Colonic mucosa (tissue), 4 donors: ENCODE data around the gene SLAMF6. TPM values are rescaled to one million over a fixed set of nuclear protein-coding genes. Genes with fewer than 3 reads are reported as not detected.

Experiments used
- DNase-seq: peaks from one replicate; pipeline ENCODE4 v3.0.0-alpha.2; 2020
- H3K27ac ChIP-seq: fragments of 200-600 bp; one replicate; pipeline ENCODE4 v1.8.0; 2021
- H3K27me3 ChIP-seq: fragments of 200-600 bp; one replicate; pipeline ENCODE4 v1.8.0; 2021
- H3K36me3 ChIP-seq: fragments of 200-600 bp; one replicate; pipeline ENCODE4 v1.8.0; 2021
- H3K4me1 ChIP-seq: fragments of 200-600 bp; one replicate; pipeline ENCODE4 v1.8.0; 2021; ENCODE audit warnings: mild to moderate bottlenecking
- H3K4me3 ChIP-seq: fragments of 200-600 bp; one replicate; pipeline ENCODE4 v1.8.0; 2021
- H3K9ac ChIP-seq, 2 donors: one replicate each; pipeline ENCODE4 v1.7.0; 2013; ENCODE audit warnings: control low read depth in 2 of 2, low read depth in 2 of 2, low read length in 2 of 2
- H3K9me3 ChIP-seq: fragments of 200-600 bp; one replicate; pipeline ENCODE4 v1.8.0; 2021
- CTCF ChIP-seq: fragments of 200-600 bp; IDR thresholded peaks from one replicate; pipeline ENCODE4 v1.8.0; 2022; ENCODE audit warnings: antibody characterized with exemption, mild to moderate bottlenecking
- intact Hi-C: fragments of 100-400 bp; cut with DNase I; formaldehyde crosslinking; loops from one replicate; pipeline ENCODE4 v1.14.1; 2022
- total RNA-seq, 2 donors: library from RNA; stranded (reverse); fragmentation: NEBNext Ultra II Directional in 1 of 2; extraction: Animal tissue kit (Norgen Biotek cat#: 25700) in 1 of 2; gene quantifications; one replicate each; pipeline ENCODE4 v1.2.1, GENCODE V29; 2021
- donor health status: healthy.
- donor health status: DM: no; HTN: no; CAD: no.
- donor health status: DM: no; HTN: no; CAD: no.

The SLAMF6 gene
- total RNA-seq = 1 to 10 TPM; 1.1 to 1.4 TPM

- peak within 1 kb of the TSS; percentile 16 for H3K4me3 ChIP-seq
- peak within 1 kb of the TSS; percentile 19 to 51 for H3K9ac ChIP-seq
- H3K27ac ChIP-seq = peak within 1 kb of the TSS; percentile 13
Observed at GRCh38 chr1:160522622-160523345, at the start of gene SLAMF6. Gene SLAMF6 (minus strand): TSS chr1:160523255. CDS start chr1:160523192, 63 bp downstream.

GRCh38 chr1:160570840-160571239 is 47.8 kb upstream of the SLAMF6 start:
- Histone ChIP-seq H3K4me1 (no peaks in the 10 kb centered on the region), H3K9me3 (no peaks in the 10 kb centered on the region), H3K27ac (no peak overlapping the region), H3K4me3 (no peak overlapping the region), H3K9ac (no peak overlapping the region), H3K27me3 (no peaks in the 10 kb centered on the region), H3K36me3 (no peaks in the 10 kb centered on the region)
- TF ChIP-seq CTCF = no peak
- intact Hi-C loops = no loop called here
- no peak for DNase-seq

More at GRCh38 chr1:160522622-160523345, at the start of gene SLAMF6:
- no peak for TF ChIP-seq CTCF
- Histone ChIP-seq H3K4me1 (no peaks in the 10 kb centered on the region), H3K9me3 (no peaks in the 10 kb centered on the region), H3K36me3 (no peaks in the 10 kb centered on the region), H3K27me3 (no peaks in the 10 kb centered on the region)
- DNase-seq = peak; percentile 64
- intact Hi-C loops = no loop called here

- Histone ChIP-seq H3K9ac (no peak overlapping the region), H3K4me1 (no peaks in the 10 kb centered on the region), H3K9me3 (no peaks in the 10 kb centered on the region), H3K27ac (no peak overlapping the region), H3K36me3 (no peaks in the 10 kb centered on the region), H3K27me3 (no peaks in the 10 kb centered on the region), H3K4me3 (no peak overlapping the region)
- no peak for TF ChIP-seq CTCF
- DNase-seq = no peak
- intact Hi-C loops = no loop called here
Observed at GRCh38 chr1:160569806-160570205, 46.8 kb upstream of the SLAMF6 start.

GRCh38 chr1:160567858-160568682 is 45.0 kb upstream of the SLAMF6 start:
- no peak for TF ChIP-seq CTCF

GRCh38 chr1:160567341-160567740 is 44.3 kb upstream of the SLAMF6 start:
- Histone ChIP-seq H3K9me3 (no peaks in the 10 kb centered on the region), H3K27ac (peak overlapping the region; percentile 16), H3K27me3 (no peaks in the 10 kb centered on the region), H3K4me3 (no peak overlapping the region), H3K4me1 (no peaks in the 10 kb centered on the region), H3K9ac (no peak overlapping the region), H3K36me3 (no peaks in the 10 kb centered on the region)
- intact Hi-C loops = no loop called here
- DNase-seq = no peak
- no peak for TF ChIP-seq CTCF

More at GRCh38 chr1:160567858-160568682, 45.0 kb upstream of the SLAMF6 start:
- DNase-seq = no peak
- no peak overlapping the region for H3K9ac ChIP-seq
- H3K27me3 ChIP-seq = no peaks in the 10 kb centered on the region
- no peak overlapping the region for H3K4me3 ChIP-seq
- no peaks in the 10 kb centered on the region for H3K9me3 ChIP-seq
- intact Hi-C loops = no loop called here
- no peaks in the 10 kb centered on the region for H3K36me3 ChIP-seq
- H3K27ac ChIP-seq = peak overlapping the region; percentile 16
- no peaks in the 10 kb centered on the region for H3K4me1 ChIP-seq
